Rectal smooth muscle tissue (tissue), 1 donor: Measurements from ENCODE around the gene KIAA1217.
A peak's percentile ranks its signal among the peaks of the same experiment; 100 is the strongest.

Source experiments
- H3K27ac ChIP-seq: one replicate; pipeline ENCODE4 v1.7.0; 2013; ENCODE audit warnings: low read depth, low read length, inconsistent platforms
- H3K27me3 ChIP-seq: one replicate; pipeline ENCODE4 v1.7.0; 2013; ENCODE audit warnings: low read length; ENCODE audit not compliant: control insufficient read depth, insufficient read depth
- H3K36me3 ChIP-seq: one replicate; pipeline ENCODE4 v1.7.0; 2013; ENCODE audit warnings: low read length; ENCODE audit not compliant: control insufficient read depth, insufficient read depth
- H3K4me1 ChIP-seq: one replicate; pipeline ENCODE4 v1.7.0; 2013; ENCODE audit warnings: low read length; ENCODE audit not compliant: control insufficient read depth, insufficient read depth
- H3K4me3 ChIP-seq: one replicate; pipeline ENCODE4 v1.7.0; 2013; ENCODE audit warnings: low read length
- H3K9ac ChIP-seq: one replicate; pipeline ENCODE4 v1.7.0; 2013; ENCODE audit warnings: low read length

Gene KIAA1217, protein sequence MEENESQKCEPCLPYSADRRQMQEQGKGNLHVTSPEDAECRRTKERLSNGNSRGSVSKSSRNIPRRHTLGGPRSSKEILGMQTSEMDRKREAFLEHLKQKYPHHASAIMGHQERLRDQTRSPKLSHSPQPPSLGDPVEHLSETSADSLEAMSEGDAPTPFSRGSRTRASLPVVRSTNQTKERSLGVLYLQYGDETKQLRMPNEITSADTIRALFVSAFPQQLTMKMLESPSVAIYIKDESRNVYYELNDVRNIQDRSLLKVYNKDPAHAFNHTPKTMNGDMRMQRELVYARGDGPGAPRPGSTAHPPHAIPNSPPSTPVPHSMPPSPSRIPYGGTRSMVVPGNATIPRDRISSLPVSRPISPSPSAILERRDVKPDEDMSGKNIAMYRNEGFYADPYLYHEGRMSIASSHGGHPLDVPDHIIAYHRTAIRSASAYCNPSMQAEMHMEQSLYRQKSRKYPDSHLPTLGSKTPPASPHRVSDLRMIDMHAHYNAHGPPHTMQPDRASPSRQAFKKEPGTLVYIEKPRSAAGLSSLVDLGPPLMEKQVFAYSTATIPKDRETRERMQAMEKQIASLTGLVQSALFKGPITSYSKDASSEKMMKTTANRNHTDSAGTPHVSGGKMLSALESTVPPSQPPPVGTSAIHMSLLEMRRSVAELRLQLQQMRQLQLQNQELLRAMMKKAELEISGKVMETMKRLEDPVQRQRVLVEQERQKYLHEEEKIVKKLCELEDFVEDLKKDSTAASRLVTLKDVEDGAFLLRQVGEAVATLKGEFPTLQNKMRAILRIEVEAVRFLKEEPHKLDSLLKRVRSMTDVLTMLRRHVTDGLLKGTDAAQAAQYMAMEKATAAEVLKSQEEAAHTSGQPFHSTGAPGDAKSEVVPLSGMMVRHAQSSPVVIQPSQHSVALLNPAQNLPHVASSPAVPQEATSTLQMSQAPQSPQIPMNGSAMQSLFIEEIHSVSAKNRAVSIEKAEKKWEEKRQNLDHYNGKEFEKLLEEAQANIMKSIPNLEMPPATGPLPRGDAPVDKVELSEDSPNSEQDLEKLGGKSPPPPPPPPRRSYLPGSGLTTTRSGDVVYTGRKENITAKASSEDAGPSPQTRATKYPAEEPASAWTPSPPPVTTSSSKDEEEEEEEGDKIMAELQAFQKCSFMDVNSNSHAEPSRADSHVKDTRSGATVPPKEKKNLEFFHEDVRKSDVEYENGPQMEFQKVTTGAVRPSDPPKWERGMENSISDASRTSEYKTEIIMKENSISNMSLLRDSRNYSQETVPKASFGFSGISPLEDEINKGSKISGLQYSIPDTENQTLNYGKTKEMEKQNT (N-terminal part only)

DNA sequence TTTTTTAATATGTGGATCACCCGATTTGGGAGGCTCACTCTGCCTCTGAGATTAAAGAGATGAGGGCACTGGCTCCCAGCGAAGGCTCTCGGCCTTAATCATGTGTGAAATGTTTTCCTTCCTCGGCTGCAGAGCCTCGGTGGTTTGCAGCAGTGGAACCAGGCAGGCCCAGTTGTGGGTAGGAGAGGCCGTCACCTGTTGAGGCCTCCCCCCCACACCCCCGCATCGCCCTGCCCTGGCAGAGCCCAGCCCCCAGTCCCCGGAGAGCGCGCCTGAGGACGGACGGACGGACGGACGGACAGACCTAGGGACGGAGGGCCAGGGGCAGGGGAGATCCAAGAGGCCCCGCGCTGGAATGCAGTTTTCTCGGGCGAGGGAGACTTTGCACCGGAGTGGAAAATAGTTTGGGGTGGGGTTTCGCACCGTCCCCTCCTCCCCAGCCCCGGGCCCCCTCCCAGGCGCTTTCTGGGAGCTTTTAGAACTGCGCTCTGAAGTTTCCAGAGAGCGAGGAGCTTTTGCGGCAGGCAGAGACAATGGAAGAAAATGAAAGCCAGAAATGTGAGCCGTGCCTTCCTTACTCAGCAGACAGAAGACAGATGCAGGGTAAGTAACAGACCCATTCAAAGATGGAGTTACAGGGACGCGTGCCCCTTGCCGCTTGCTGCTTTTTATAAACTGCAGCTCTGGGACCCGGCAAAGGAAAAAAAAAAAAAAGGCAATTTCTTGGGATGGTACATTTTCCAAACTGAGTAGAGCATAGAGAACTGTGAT lies at the start of gene KIAA1217:
Gene KIAA1217, plus strand, starts transcription at position 478 of the 771 bp plus-strand sequence. Its CDS starts 56 bp downstream, at position 534.
- Histone ChIP-seq H3K27me3 (no peaks in the 10 kb centered on the region), H3K4me3 (peak within 1 kb of the TSS; percentile 65), H3K9ac (no peak within 1 kb of the TSS), H3K27ac (peak within 1 kb of the TSS; percentile 70), H3K4me1 (peaks cover 14% of the 10 kb centered on the region), H3K36me3 (no peaks in the 10 kb centered on the region)

DNA sequence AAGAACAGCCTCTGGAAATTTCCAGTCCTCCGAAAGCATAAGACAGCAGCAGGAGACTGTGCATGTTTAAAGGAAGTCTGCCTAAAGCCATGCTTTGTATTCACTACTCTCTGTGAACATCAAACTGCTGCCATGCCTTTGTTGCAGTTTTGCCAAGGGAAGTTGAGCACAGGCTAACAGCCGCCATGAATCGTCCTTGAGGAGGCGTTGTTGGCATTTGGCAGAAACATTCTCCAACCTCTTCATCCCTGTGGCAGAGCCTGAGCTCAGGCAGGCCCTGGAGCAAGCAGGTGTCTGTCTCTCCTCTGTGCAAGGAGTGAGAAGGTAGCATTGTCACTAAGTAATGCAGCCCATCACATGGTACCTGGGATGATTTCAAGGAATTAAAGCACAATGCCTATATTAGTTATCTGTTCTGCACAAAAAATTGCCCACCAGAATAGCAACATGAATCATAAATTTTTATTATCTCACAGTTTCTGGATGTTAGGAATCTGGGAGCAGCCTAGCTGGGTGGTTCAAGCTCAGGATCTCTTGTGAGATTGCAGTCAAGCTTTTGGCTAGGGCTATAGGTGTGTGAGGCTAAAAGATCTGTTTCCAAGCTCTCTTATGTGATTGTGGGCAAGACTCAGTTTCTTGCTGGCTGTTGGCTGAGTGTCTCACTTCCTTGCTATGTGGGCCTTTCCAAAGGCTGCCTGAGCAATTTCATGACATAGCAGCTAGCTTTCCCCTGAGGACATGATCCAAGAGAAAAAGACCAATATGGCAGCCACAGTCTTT lies 46.5 kb upstream of the KIAA1217 start:
- no peak overlapping the region for H3K4me3 ChIP-seq
- no peak overlapping the region for H3K27ac ChIP-seq
- H3K27me3 ChIP-seq, result no peaks in the 10 kb centered on the region
- no peaks in the 10 kb centered on the region for H3K4me1 ChIP-seq
- H3K36me3 ChIP-seq, result no peaks in the 10 kb centered on the region
- H3K9ac ChIP-seq, result no peak overlapping the region

DNA sequence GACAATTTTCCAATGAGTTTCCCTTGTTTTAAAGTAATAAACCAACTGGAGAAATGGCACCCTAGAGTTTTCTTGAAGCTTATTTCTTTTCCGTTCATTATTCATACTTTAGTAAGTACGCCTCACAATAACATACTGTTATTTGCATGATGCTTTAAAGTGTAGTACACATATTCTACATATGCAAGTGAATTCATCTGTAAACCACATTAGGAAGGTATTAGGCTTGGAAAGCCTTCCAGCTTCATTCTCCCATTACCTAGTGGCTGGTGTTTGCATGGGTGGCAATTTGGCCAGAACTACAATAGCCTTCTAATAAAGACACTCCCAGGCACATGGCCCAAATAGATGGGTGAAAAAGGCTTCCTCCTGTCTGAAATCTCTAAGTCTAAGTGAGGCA lies 45.5 kb upstream of the KIAA1217 start:
- no peak overlapping the region for H3K9ac ChIP-seq
- no peaks in the 10 kb centered on the region for H3K36me3 ChIP-seq
- no peaks in the 10 kb centered on the region for H3K27me3 ChIP-seq
- no peak overlapping the region for H3K4me3 ChIP-seq
- no peaks in the 10 kb centered on the region for H3K4me1 ChIP-seq
- H3K27ac ChIP-seq, result no peak overlapping the region

DNA sequence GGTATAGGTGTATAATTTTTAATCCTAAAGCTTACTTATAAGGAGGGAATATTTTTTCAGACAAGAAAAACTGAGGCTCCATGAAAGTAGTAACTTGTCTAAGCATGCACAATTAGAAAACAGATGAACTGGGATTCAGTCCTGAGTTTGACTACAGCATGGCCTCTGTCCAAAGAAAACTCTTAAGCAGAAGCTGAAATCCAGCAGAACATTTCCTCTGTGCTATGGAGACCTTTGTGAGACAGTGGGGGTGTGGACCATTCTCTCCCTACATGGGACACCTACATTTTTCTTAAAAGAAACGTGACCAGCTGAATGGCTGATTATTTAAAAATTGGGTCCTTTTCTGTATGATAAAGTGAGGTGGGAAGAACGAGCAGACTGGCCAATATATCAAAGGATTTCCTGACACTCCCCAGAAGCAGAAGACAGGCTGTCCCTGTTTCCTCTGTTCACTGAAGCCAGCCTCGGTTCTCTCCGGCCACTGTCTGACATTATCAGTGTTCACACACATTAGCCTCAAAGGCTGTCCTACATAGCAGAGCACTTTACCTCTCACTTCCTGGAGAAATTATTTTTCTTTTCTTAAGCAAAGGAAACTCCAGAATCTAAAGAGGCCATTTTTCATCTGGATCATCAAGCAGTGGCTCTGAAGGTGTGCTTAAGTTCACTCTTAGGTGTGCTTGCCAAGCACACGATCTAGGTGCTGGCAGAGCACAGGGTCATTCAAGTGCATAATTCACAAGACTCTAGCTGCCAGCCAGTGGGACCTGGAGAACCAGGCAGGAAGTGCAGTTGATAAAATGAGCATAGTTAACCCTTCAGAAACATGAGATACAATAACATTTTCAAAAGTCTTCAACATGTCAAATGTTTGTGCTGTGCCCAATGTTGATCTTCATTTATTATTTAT lies 40.4 kb upstream of the KIAA1217 start:
- Histone ChIP-seq H3K4me1 (no peaks in the 10 kb centered on the region), H3K27ac (no peak overlapping the region)

DNA sequence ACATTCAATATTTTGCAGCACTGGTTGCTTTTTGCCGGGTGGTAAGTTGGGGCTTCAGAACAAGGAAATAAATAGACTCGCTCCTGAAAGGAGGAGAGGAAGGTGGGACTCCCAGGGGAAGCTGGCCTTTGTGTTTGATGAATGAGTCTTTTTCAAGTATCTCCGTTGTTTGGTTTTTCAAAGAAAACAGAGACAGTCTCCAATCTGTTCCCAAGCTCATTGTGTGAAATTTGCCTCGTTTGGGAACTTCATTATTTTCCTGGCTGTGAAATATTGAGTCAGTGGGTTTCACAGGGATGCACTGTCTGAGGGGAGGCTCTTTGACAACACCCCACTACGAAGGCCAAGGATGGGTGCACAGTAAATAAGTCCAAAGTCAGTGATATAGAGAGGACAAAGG lies 38.7 kb upstream of the KIAA1217 start:
- H3K9ac ChIP-seq, result no peak overlapping the region
- no peak overlapping the region for H3K27ac ChIP-seq
- H3K4me1 ChIP-seq, result no peaks in the 10 kb centered on the region
- H3K27me3 ChIP-seq, result no peaks in the 10 kb centered on the region
- H3K4me3 ChIP-seq, result no peak overlapping the region
- no peaks in the 10 kb centered on the region for H3K36me3 ChIP-seq

More for the DNA sequence above, 40.4 kb upstream of the KIAA1217 start:
- H3K27me3 ChIP-seq, result no peaks in the 10 kb centered on the region
- H3K4me3 ChIP-seq, result no peak overlapping the region
- no peaks in the 10 kb centered on the region for H3K36me3 ChIP-seq
- H3K9ac ChIP-seq, result no peak overlapping the region

DNA sequence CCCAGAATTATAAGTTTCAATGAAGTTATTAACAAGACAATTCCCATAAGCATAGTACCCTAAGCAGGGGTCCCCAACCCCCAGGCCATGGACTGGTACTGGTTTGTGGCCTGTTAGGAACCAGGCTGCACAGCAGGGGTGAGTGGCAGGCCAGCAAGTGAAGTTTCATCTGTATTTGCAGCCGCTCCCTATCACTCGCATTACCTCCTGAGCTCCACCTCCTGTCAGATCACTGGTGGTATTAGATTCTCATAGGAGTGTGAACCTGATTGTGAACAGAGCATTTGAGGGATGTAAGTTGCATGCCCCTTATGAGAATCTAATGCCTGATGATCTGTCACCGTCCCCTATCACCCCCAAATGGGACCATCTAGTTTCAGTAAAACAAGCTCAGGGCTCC lies 36.0 kb upstream of the KIAA1217 start:
- no peaks in the 10 kb centered on the region for H3K27me3 ChIP-seq
- H3K4me3 ChIP-seq, result no peak overlapping the region
- no peak overlapping the region for H3K9ac ChIP-seq
- no peak overlapping the region for H3K27ac ChIP-seq
- H3K36me3 ChIP-seq, result no peaks in the 10 kb centered on the region
- H3K4me1 ChIP-seq, result no peaks in the 10 kb centered on the region

DNA sequence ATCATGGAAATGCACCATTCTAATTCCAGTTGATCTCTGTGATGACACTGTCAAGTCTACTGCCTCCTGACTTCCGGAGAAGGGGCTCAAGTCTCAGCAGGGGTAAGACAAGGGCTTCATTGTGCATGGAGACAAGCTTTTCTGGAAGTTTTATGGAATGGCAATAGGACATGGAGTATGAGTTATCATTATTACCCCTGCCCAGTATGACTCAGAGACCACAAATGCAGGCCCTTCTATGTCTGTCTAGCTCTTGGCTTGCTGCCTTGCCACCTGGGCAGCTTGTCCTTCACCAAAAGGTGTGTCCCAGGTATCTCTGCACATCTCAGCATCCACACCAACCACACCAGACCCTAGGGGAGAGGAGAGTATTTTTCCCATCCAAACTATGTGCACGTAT lies 34.9 kb upstream of the KIAA1217 start:
- no peak overlapping the region for H3K27ac ChIP-seq
- no peaks in the 10 kb centered on the region for H3K36me3 ChIP-seq
- no peaks in the 10 kb centered on the region for H3K27me3 ChIP-seq
- no peaks in the 10 kb centered on the region for H3K4me1 ChIP-seq
- no peak overlapping the region for H3K9ac ChIP-seq
- no peak overlapping the region for H3K4me3 ChIP-seq

DNA sequence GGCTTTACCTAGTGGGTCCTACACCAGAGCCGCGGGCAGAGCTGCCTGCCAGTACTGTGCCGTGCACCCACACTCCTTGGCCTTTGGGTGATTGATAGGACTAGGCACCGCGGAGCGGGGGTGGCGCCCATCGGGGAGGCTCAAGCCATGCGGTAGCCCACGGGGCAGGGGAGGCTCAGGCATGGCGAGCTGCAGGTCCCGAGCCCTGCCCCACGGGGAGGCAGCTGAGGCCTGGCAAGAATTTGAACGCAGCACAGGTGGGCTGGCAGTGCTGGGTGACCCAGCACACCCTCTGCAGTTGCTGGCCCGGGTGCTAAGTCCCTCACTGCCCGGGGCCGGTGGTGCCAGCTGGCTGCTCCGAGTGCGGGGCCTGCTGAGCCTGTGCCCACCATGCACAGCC lies 32.3 kb upstream of the KIAA1217 start:
- no peak overlapping the region for H3K4me3 ChIP-seq
- no peaks in the 10 kb centered on the region for H3K27me3 ChIP-seq
- no peaks in the 10 kb centered on the region for H3K4me1 ChIP-seq
- H3K27ac ChIP-seq, result no peak overlapping the region
- H3K9ac ChIP-seq, result no peak overlapping the region
- no peaks in the 10 kb centered on the region for H3K36me3 ChIP-seq

DNA sequence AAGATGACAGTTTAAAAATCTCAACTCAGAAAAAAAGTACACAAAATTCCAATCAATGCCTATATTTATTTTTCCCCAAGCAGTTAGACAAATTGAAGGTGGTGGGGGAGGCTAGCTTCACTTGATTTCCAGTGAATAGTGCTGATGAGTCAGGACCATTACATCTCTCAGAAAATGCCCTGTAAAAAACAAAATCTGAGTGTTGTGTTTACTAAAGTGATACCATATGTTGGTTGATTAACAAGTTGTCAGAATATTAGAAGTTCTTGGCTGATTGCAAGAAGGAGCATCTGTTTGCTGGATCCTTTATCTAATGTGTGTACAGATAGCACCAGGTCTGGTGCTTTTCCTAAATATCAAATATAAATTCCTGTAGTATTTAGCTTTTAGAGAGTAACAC lies 31.3 kb upstream of the KIAA1217 start:
- Histone ChIP-seq H3K27me3 (no peaks in the 10 kb centered on the region), H3K27ac (no peak overlapping the region), H3K4me3 (no peak overlapping the region), H3K4me1 (no peaks in the 10 kb centered on the region), H3K9ac (no peak overlapping the region), H3K36me3 (no peaks in the 10 kb centered on the region)

DNA sequence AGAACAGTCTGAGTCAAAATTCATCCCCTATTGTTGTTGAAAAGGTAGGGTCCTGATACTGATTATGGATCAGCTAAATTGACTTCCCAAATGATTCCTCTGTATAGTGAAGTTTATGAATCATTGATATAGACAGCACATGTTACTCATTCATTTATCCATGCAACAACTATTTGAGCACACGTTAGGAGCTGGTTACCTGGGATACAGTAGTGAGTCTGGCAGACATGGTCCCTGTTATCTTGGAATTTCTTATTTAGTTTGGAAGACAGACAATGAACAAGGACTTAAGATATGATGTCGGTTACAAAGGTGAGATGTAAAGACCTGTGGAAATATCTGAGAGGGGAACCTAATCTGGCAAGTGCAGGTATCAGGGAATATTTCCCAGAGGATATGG lies 28.0 kb upstream of the KIAA1217 start:
- Histone ChIP-seq H3K4me3 (no peak overlapping the region), H3K27me3 (no peaks in the 10 kb centered on the region), H3K36me3 (no peaks in the 10 kb centered on the region), H3K27ac (no peak overlapping the region), H3K4me1 (no peaks in the 10 kb centered on the region), H3K9ac (no peak overlapping the region)
